MCF 10A (cell line): ENCODE measurements around the gene STXBP4. TPM values are rescaled to one million over a fixed set of nuclear protein-coding genes. Genes with fewer than 3 reads are reported as not detected.

Experiments used
- BruUV-seq: library from RNA; stranded (reverse); fragments of 400-500 nt; replicated peaks from 2 replicates; lab custom pipeline; 2021; lab: Mats Ljungman, UMichigan
- CTCF ChIA-PET: fragments of 300-600 bp; sonication (Branson Sonifier 250); formaldehyde crosslinking; extraction: SDS; loops from one replicate; lab custom pipeline; 2021; ENCODE audit warnings: antibody characterized with exemption, inconsistent platforms; lab: Yijun Ruan, JAX
- POLR2A ChIA-PET: fragments of 300-600, 350-650 bp; sonication (Branson Sonifier 250); formaldehyde crosslinking; extraction: SDS; loops from one replicate; lab custom pipeline; 2020; ENCODE audit warnings: antibody characterized with exemption, inconsistent platforms; lab: Yijun Ruan, JAX
- DNase-seq: peaks from one replicate; pipeline ENCODE4 v3.0.0-alpha.2; 2018; ENCODE audit not compliant: unreplicated experiment
- H3K27ac Mint-ChIP-seq: one replicate; pipeline ENCODE4 v1.8.0; 2022; ENCODE audit warnings: mild to moderate bottlenecking, low read depth, mixed read lengths; ENCODE audit not compliant: unreplicated experiment
- H3K27me3 Mint-ChIP-seq: one replicate; pipeline ENCODE4 v1.8.0; 2022; ENCODE audit warnings: mixed read lengths; ENCODE audit not compliant: insufficient read depth, unreplicated experiment
- H3K36me3 Mint-ChIP-seq: one replicate; pipeline ENCODE4 v1.8.0; 2022; ENCODE audit warnings: mild to moderate bottlenecking, moderate library complexity, mixed read lengths; ENCODE audit not compliant: insufficient read depth, unreplicated experiment
- H3K4me1 Mint-ChIP-seq: one replicate; pipeline ENCODE4 v1.8.0; 2022; ENCODE audit warnings: mixed read lengths; ENCODE audit not compliant: insufficient read depth, unreplicated experiment
- H3K4me3 Mint-ChIP-seq: one replicate; pipeline ENCODE4 v1.8.0; 2022; ENCODE audit warnings: mild to moderate bottlenecking, moderate library complexity, mixed read lengths; ENCODE audit not compliant: unreplicated experiment
- H3K9me3 Mint-ChIP-seq: one replicate; pipeline ENCODE4 v1.8.0; 2022; ENCODE audit warnings: mixed read lengths; ENCODE audit not compliant: unreplicated experiment
- CTCF ChIP-seq: fragments of 200-600 bp; IDR thresholded peaks from one replicate; pipeline ENCODE4 v1.8.0; 2022; ENCODE audit warnings: antibody characterized with exemption, mild to moderate bottlenecking; ENCODE audit not compliant: unreplicated experiment
- intact Hi-C: fragments of 100-400 bp; cut with micrococcal nuclease; formaldehyde crosslinking; loops from 2 replicates; pipeline ENCODE4 v1.14.1; 2022
- total RNA-seq: library from RNA; stranded (reverse); gene quantifications from 2 replicates; pipeline ENCODE4 v1.2.3, GENCODE V29; 2022

STXBP4 gene
- total RNA-seq, 1 experiment from 2014 or later, result 6.7 TPM

- intact Hi-C loops, result no loop called here
- Mint-ChIP-seq H3K27me3 (no peaks in the 10 kb centered on the region), H3K9me3 (no peaks in the 10 kb centered on the region), H3K27ac (no peak overlapping the region), H3K36me3 (no peaks in the 10 kb centered on the region), H3K4me3 (no peak overlapping the region), H3K4me1 (peaks cover 13% of the 10 kb centered on the region)
- CTCF ChIA-PET, result interaction anchor here (0.6 kb wide), 2 partner anchors 64 to 366 kb away, joined by 3 to 4 read pairs; no protein-coding TSS in a partner anchor
- BruUV-seq, result no TSS peak
- POLR2A ChIA-PET, result interaction anchor here (1.1 kb wide), 1 partner anchor 12 kb away, joined by 4 read pairs; no protein-coding TSS in a partner anchor
- TF ChIP-seq CTCF, result no peak
- no peak for DNase-seq
These were observed 191.9 kb downstream of the STXBP4 start for GRCh38 chr17:55160501-55160900.

- Mint-ChIP-seq H3K9me3 (no peaks in the 10 kb centered on the region), H3K27ac (no peak overlapping the region), H3K36me3 (no peaks in the 10 kb centered on the region), H3K4me1 (peaks cover 13% of the 10 kb centered on the region), H3K4me3 (no peak overlapping the region), H3K27me3 (no peaks in the 10 kb centered on the region)
- peak; percentile 72 for DNase-seq
- TF ChIP-seq CTCF, result no peak
- no TSS peak for BruUV-seq
- intact Hi-C loops, result no loop called here
- ChIA-PET POLR2A (interaction anchor here (1.0 kb wide), 1 partner anchor 11 kb away, joined by 3 read pairs; no protein-coding TSS in a partner anchor), CTCF (interaction anchor here (0.8 kb wide), 1 partner anchor 187 kb away, joined by 3 read pairs; no protein-coding TSS in a partner anchor)
These were observed 193.5 kb downstream of the STXBP4 start for GRCh38 chr17:55161935-55162555.

GRCh38 chr17:55162556-55162946, 194.0 kb downstream of the STXBP4 start:
- POLR2A ChIA-PET, result interaction anchor here (1.0 kb wide), 1 partner anchor 11 kb away, joined by 3 read pairs; no protein-coding TSS in a partner anchor
- Mint-ChIP-seq H3K27ac (no peak overlapping the region), H3K36me3 (no peaks in the 10 kb centered on the region)

DNA sequence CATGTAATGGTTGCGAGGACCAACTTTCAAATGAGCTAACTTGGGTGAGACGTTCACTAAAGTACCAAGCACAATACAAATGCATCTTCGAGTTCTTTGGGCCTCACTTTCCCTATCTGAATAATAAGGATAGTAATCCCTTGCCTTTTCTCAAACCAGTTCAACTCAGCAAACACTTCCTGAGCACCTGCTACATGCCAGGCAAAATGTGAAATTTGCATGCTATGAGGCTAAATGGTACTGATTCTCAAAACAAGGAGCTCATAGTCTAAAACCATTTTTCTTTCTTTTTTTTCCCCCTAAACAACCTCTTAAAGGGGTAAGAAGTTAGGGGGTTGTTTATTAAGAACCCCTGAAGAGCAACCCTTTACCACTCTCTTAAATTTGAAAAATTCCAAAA, 194.8 kb downstream of the STXBP4 start:
- H3K27ac Mint-ChIP-seq, result no peak overlapping the region
- BruUV-seq, result no TSS peak
- H3K27me3 Mint-ChIP-seq, result no peaks in the 10 kb centered on the region
- DNase-seq, result no peak
- ChIA-PET CTCF (no interaction called here), POLR2A (no interaction called here)
- H3K4me1 Mint-ChIP-seq, result peaks cover 8% of the 10 kb centered on the region
- no peak for TF ChIP-seq CTCF
- no peaks in the 10 kb centered on the region for H3K9me3 Mint-ChIP-seq
- H3K4me3 Mint-ChIP-seq, result no peak overlapping the region
- H3K36me3 Mint-ChIP-seq, result no peaks in the 10 kb centered on the region
- intact Hi-C loops, result no loop called here

More at GRCh38 chr17:55162556-55162946, 194.0 kb downstream of the STXBP4 start:
- Mint-ChIP-seq H3K9me3 (no peaks in the 10 kb centered on the region), H3K4me1 (peaks cover 13% of the 10 kb centered on the region), H3K27me3 (no peaks in the 10 kb centered on the region), H3K4me3 (no peak overlapping the region)
- intact Hi-C loops, result no loop called here
- TF ChIP-seq CTCF, result no peak
- CTCF ChIA-PET, result interaction anchor here (0.8 kb wide), 1 partner anchor 187 kb away, joined by 3 read pairs; no protein-coding TSS in a partner anchor
- BruUV-seq, result no TSS peak
- no peak for DNase-seq
